RWPE2 (cell line): Measurements from ENCODE around the gene GRK5.

Source experiments
- ATAC-seq: fragments of 200-7000 bp; cut with Tn5 transposase; 3 replicates; pipeline ENCODE4 v1.9.1; 2021; ENCODE audit warnings: low read depth
- DNase-seq: peaks from one replicate; pipeline ENCODE4 v3.0.0-alpha.2; 2020; ENCODE audit warnings: low spot score
- H3K27ac ChIP-seq: fragments of 450-650 bp; 2 replicates; pipeline ENCODE4 v1.5.1; 2017; ENCODE audit warnings: mild to moderate bottlenecking; ENCODE audit not compliant: poor library complexity, severe bottlenecking
- H3K27me3 ChIP-seq: fragments of 250-450 bp; sonication (Bioruptor Pico); 2 replicates; pipeline ENCODE4 v1.5.1; 2021; ENCODE audit warnings: mild to moderate bottlenecking, moderate library complexity; ENCODE audit not compliant: insufficient read depth, poor library complexity, severe bottlenecking
- H3K36me3 ChIP-seq: fragments of 250-450 bp; sonication (Bioruptor Pico); 2 replicates; pipeline ENCODE4 v1.5.1; 2020; ENCODE audit warnings: low read depth, mild to moderate bottlenecking, moderate library complexity
- H3K4me1 ChIP-seq: fragments of 250-450 bp; sonication (Bioruptor Pico); 2 replicates; pipeline ENCODE4 v1.5.1; 2021; ENCODE audit warnings: mild to moderate bottlenecking, moderate library complexity; ENCODE audit not compliant: insufficient read depth, poor library complexity, severe bottlenecking
- H3K4me3 ChIP-seq: fragments of 250-450 bp; sonication (Bioruptor Pico); 2 replicates; pipeline ENCODE4 v1.5.1; 2021; ENCODE audit warnings: mild to moderate bottlenecking, moderate library complexity; ENCODE audit not compliant: severe bottlenecking
- H3K9me3 ChIP-seq: fragments of 250-450 bp; sonication (Bioruptor Pico); 2 replicates; pipeline ENCODE4 v1.5.1; 2021; ENCODE audit warnings: mild to moderate bottlenecking, moderate library complexity; ENCODE audit not compliant: severe bottlenecking
- CTCF ChIP-seq: fragments of 450-650 bp; IDR thresholded peaks from one replicate; pipeline ENCODE4 v1.5.1; 2017; ENCODE audit warnings: mild to moderate bottlenecking, moderate library complexity; ENCODE audit not compliant: poor library complexity, severe bottlenecking

Gene GRK5

GRCh38 chr10:119198438-119198837 lies 8.9 kb upstream of the GRK5 start:
- H3K27ac ChIP-seq = peak overlapping the region; percentile 19
- H3K9me3 ChIP-seq = no peaks in the 10 kb centered on the region
- DNase-seq (no peak), ATAC-seq (no peak)
- peaks cover 12% of the 10 kb centered on the region for H3K4me1 ChIP-seq
- no peaks in the 10 kb centered on the region for H3K36me3 ChIP-seq
- H3K4me3 ChIP-seq = no peak overlapping the region
- H3K27me3 ChIP-seq = no peaks in the 10 kb centered on the region
- TF ChIP-seq CTCF = no peak

DNA sequence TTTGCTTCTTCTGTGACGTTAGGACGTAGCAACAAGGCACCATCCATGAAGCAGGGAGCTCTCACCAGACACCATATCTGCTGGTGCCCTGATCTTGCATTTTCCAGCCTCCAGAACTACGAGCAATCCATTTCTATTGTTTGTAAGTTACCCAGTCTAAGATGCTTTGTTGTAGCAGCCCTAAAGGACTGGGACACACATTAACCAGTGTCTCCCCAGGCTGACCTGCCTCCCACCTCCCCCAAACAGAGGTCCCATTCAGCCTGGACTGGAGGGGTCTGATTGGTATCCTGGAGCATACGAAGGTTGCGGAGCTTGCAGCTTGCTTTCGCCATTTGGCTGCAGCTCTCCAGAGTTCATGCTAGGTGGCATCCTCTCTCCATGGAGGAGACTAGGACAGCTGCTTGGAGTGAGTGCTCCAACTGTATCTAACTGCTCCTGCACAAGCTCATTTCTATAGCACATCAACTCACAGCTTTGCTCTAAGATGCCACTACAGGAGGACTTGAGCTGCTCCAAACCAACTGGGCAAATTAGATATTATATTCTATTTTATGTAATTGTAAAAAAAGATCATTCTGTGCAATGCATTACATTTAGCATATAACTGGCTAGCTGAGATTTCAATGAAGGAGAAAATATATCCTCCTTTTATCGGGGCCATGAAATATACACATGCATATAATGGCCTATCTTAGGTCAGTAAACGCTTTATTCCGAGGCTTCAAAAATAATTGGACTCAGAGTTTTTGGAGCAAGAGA lies 8.0 kb upstream of the GRK5 start:
- H3K27ac ChIP-seq = no peak overlapping the region
- H3K4me3 ChIP-seq = no peak overlapping the region
- H3K9me3 ChIP-seq = no peaks in the 10 kb centered on the region
- ATAC-seq (peak; percentile 71), DNase-seq (no peak)
- H3K36me3 ChIP-seq = no peaks in the 10 kb centered on the region
- H3K27me3 ChIP-seq = no peaks in the 10 kb centered on the region
- TF ChIP-seq CTCF = peak; percentile 87
- peaks cover 12% of the 10 kb centered on the region for H3K4me1 ChIP-seq

GRCh38 chr10:119201233-119201632 lies 6.1 kb upstream of the GRK5 start:
- no peak for DNase-seq
- Histone ChIP-seq H3K9me3 (no peaks in the 10 kb centered on the region), H3K4me3 (no peak overlapping the region), H3K27me3 (no peaks in the 10 kb centered on the region), H3K4me1 (peaks cover 12% of the 10 kb centered on the region), H3K36me3 (no peaks in the 10 kb centered on the region), H3K27ac (no peak overlapping the region)
- no peak for TF ChIP-seq CTCF
- peak; percentile 64; the same call in 2 of the 3 replicates for ATAC-seq

- TF ChIP-seq CTCF = no peak
- H3K9me3 ChIP-seq = no peaks in the 10 kb centered on the region
- no peaks in the 10 kb centered on the region for H3K36me3 ChIP-seq
- no peak for ATAC-seq
- peaks cover 9% of the 10 kb centered on the region for H3K4me1 ChIP-seq
- H3K27me3 ChIP-seq = no peaks in the 10 kb centered on the region
- no peak overlapping the region for H3K4me3 ChIP-seq
- peak overlapping the region; percentile 26 for H3K27ac ChIP-seq
- no peak for DNase-seq
These were observed 4.4 kb upstream of the GRK5 start for GRCh38 chr10:119203006-119203405.
